Natural killer cell (primary cell): Measurements from ENCODE around the gene AGR2. TPM values are rescaled to one million over a fixed set of nuclear protein-coding genes. Genes with fewer than 3 reads are reported as not detected.

Experiments used
- ATAC-seq, 3 donors: fragments of 150-1000 bp in 2 of 3; fragments of 200-7000 bp in 1 of 3; cut with Tn5 transposase; 1 replicate in 1 of 3; 2 replicates in 2 of 3; pipeline ENCODE4 v1.10.0; 2021; ENCODE audit warnings: mild to moderate bottlenecking in 2 of 3, moderate library complexity in 2 of 3
- DNase-seq, 2 donors: peaks; one replicate each; pipeline versions ENCODE4 v3.0.0 to v3.0.0-alpha.2; 2013 to 2021; ENCODE audit warnings: mixed read lengths in 1 of 2
- H3K27ac ChIP-seq: one replicate; pipeline ENCODE4 v1.5.1; 2013; ENCODE audit warnings: mild to moderate bottlenecking, low read length
- H3K27me3 ChIP-seq: one replicate; pipeline ENCODE4 v1.6.1; 2013; ENCODE audit warnings: low read length; ENCODE audit not compliant: control insufficient read depth, insufficient read depth
- H3K36me3 ChIP-seq: one replicate; pipeline ENCODE4 v1.6.1; 2013; ENCODE audit warnings: low read length; ENCODE audit not compliant: control insufficient read depth, insufficient read depth
- H3K4me1 ChIP-seq: one replicate; pipeline ENCODE4 v1.6.1; 2013; ENCODE audit warnings: low read length; ENCODE audit not compliant: control insufficient read depth, insufficient read depth
- H3K4me3 ChIP-seq: one replicate; pipeline ENCODE4 v1.5.1; 2013; ENCODE audit warnings: low read length
- H3K9me3 ChIP-seq: one replicate; pipeline ENCODE4 v1.6.1; 2013; ENCODE audit warnings: low read length; ENCODE audit not compliant: control insufficient read depth, insufficient read depth
- H3K27ac Mint-ChIP-seq, 2 donors: one replicate each; pipeline ENCODE4 v1.8.0; 2022; ENCODE audit warnings: mild to moderate bottlenecking in 2 of 2, mixed read lengths in 2 of 2, moderate library complexity in 1 of 2
- H3K27me3 Mint-ChIP-seq, 2 donors: one replicate each; pipeline ENCODE4 v1.8.0; 2022; ENCODE audit warnings: low read depth in 2 of 2, mixed read lengths in 2 of 2
- H3K36me3 Mint-ChIP-seq: one replicate; pipeline ENCODE4 v1.8.0; 2022; ENCODE audit warnings: mixed read lengths
- H3K4me1 Mint-ChIP-seq, 2 donors: one replicate each; pipeline ENCODE4 v1.8.0; 2022; ENCODE audit warnings: mixed read lengths in 2 of 2
- H3K4me3 Mint-ChIP-seq: one replicate; pipeline ENCODE4 v1.8.0; 2022; ENCODE audit warnings: mild to moderate bottlenecking, moderate library complexity, mixed read lengths
- H3K9me3 Mint-ChIP-seq, 2 donors: one replicate each; pipeline ENCODE4 v1.8.0; 2022; ENCODE audit warnings: mixed read lengths in 2 of 2
- WGBS: methylation state at CpG from one replicate; pipeline ENCODE4 v1.1.7; 2013; ENCODE audit warnings: missing lambda C conversion rate; ENCODE audit not compliant: insufficient coverage; 5-methylcytosine and 5-hydroxymethylcytosine counted together
- intact Hi-C: fragments of 100-400 bp; cut with micrococcal nuclease; formaldehyde crosslinking; loops from one replicate; pipeline ENCODE4 v1.14.2; 2022
- total RNA-seq, 4 donors: library from RNA; stranded (reverse); fragments of 120-200 nt in 1 of 4; gene quantifications; one replicate each; pipeline versions ENCODE4 v1.2.3 to v1.2.4, GENCODE V29; 2013 to 2022
- TF ChIP-seq, protein P1 (sequence below): fragments of 200-600 bp; IDR thresholded peaks from one replicate; pipeline ENCODE4 v1.8.0; 2022; ENCODE audit warnings: antibody characterized with exemption

The AGR2 gene
- total RNA-seq, 3 donors from 2014 or later (not counting 1 experiment from before 2014, with no cell fraction given) = not detected

DNA sequence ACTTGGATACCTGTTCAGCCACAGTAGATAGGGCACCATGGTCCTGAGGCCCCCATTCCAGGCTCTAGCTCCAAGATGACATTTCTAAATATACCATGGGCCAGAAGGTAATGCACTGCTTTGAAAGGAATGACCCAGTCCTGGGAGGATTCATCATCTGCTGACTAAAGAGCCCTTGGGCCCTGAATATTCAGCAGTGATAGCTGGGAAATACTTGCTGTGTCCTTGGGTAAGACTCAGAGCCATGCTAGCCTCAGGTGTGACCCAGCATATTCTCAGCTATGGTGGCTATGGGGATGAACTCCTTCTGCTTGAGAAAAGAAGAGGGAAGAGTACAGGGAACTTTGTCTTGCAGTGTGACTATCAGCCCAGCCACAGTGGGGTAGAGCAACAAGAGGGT lies 21.3 kb upstream of the AGR2 start:
- H3K4me3 Mint-ChIP-seq = no peak overlapping the region
- peaks cover 6 to 9% of the 10 kb centered on the region in 2 donors for H3K27me3 Mint-ChIP-seq
- H3K4me1 Mint-ChIP-seq = no peaks in the 10 kb centered on the region
- Histone ChIP-seq H3K9me3 (no peaks in the 10 kb centered on the region), H3K27ac (no peak overlapping the region), H3K36me3 (no peaks in the 10 kb centered on the region), H3K4me1 (no peaks in the 10 kb centered on the region), H3K4me3 (no peak overlapping the region), H3K27me3 (no peaks in the 10 kb centered on the region)
- H3K9me3 Mint-ChIP-seq = peaks cover 9 to 10% of the 10 kb centered on the region in 2 donors
- H3K36me3 Mint-ChIP-seq = peaks cover 12% of the 10 kb centered on the region
- intact Hi-C loops = no loop called here
- H3K27ac Mint-ChIP-seq = no peak overlapping the region
- TF ChIP-seq, protein P1, sequence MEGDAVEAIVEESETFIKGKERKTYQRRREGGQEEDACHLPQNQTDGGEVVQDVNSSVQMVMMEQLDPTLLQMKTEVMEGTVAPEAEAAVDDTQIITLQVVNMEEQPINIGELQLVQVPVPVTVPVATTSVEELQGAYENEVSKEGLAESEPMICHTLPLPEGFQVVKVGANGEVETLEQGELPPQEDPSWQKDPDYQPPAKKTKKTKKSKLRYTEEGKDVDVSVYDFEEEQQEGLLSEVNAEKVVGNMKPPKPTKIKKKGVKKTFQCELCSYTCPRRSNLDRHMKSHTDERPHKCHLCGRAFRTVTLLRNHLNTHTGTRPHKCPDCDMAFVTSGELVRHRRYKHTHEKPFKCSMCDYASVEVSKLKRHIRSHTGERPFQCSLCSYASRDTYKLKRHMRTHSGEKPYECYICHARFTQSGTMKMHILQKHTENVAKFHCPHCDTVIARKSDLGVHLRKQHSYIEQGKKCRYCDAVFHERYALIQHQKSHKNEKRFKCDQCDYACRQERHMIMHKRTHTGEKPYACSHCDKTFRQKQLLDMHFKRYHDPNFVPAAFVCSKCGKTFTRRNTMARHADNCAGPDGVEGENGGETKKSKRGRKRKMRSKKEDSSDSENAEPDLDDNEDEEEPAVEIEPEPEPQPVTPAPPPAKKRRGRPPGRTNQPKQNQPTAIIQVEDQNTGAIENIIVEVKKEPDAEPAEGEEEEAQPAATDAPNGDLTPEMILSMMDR = no peak
- DNase-seq (no peak), ATAC-seq (no peak)

DNA sequence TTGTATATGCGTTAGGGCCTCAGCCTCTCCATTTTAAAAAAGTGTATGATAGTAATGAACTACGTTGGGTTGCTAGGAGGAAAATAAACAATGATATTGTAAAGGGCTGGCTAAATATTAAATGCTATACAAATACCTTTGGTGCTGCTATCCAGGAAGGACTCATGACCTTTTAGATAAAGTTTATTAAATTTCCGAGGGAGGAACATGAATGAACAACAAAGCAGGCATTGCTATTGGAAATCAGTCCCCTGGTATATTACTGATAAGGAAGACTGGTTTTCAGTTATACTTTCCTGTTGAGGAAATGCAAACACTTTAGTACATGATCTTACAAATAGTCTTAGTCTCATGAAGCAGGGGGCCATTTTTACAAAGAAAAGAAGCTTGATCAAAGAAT lies 17.2 kb upstream of the AGR2 start:
- H3K9me3 ChIP-seq = no peaks in the 10 kb centered on the region
- no peaks in the 10 kb centered on the region for H3K9me3 Mint-ChIP-seq
- TF ChIP-seq, protein P1 = no peak
- ATAC-seq (no peak), DNase-seq (no peak)
- no peak overlapping the region for H3K4me3 ChIP-seq
- H3K27me3 Mint-ChIP-seq = peaks cover 0 to 2% of the 10 kb centered on the region in 2 donors
- H3K4me3 Mint-ChIP-seq = no peak overlapping the region
- intact Hi-C loops = no loop called here
- no peak overlapping the region for H3K27ac Mint-ChIP-seq
- H3K36me3 Mint-ChIP-seq = peaks cover under 1% of the 10 kb centered on the region
- no peak overlapping the region for H3K27ac ChIP-seq
- H3K27me3 ChIP-seq = no peaks in the 10 kb centered on the region
- WGBS = 63% methylated on average over 3 of the region's 3 CpGs
- H3K4me1 ChIP-seq = no peaks in the 10 kb centered on the region
- H3K4me1 Mint-ChIP-seq = no peaks in the 10 kb centered on the region
- no peaks in the 10 kb centered on the region for H3K36me3 ChIP-seq

DNA sequence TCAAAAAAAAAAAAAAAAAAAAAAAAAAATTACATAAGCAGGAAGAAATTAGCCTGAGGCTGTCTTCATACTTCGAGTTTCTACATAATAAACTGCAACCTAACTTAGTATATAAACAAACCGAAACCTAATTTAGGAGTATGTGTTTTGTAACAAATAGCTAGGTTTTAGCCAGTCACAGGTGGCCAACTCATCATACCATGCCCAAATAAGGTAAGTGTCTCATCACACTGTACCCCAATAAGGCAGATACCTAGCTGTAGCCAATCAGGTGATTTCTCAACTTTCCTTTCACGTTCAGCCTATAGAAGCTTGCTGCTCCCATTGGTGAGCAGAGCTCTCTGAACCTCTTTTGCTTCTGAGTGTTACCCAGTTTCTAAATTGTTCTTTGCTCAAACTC lies 13.9 kb upstream of the AGR2 start:
- H3K36me3 ChIP-seq = no peaks in the 10 kb centered on the region
- TF ChIP-seq, protein P1 = no peak
- H3K4me1 Mint-ChIP-seq = no peaks in the 10 kb centered on the region
- WGBS = 77% methylated on average over 1 of the region's 3 CpGs
- H3K9me3 Mint-ChIP-seq = no peaks in the 10 kb centered on the region
- H3K4me3 Mint-ChIP-seq = no peak overlapping the region
- H3K27ac ChIP-seq = no peak overlapping the region
- no peak overlapping the region for H3K4me3 ChIP-seq
- DNase-seq = no peak
- no peaks in the 10 kb centered on the region for H3K27me3 ChIP-seq
- peaks cover 4% of the 10 kb centered on the region for H3K4me1 ChIP-seq
- no peak overlapping the region for H3K27ac Mint-ChIP-seq
- no peaks in the 10 kb centered on the region for H3K9me3 ChIP-seq
- H3K27me3 Mint-ChIP-seq = peaks cover 0 to 2% of the 10 kb centered on the region in 2 donors
- intact Hi-C loops = no loop called here
- ATAC-seq = no peak
- H3K36me3 Mint-ChIP-seq = no peaks in the 10 kb centered on the region

DNA sequence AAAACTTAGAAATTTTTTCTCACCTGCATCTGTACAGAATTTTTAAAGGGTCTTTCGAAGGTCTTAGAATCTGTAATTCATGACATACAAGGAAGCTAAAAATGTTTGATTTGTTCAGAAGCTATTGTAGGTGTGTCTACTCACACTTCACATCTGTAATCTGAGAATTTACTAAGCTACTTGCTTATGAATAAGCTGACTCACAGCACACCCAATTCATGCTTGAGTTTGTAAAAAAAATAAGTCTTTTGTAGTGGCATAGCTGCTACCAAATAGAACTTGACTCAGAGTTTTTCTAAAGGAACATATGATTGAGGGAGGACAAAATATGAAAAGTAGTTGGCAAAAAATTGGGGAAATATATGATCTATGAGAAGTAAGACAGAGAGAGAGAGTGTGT lies 12.7 kb upstream of the AGR2 start:
- peaks cover 0 to 2% of the 10 kb centered on the region in 2 donors for H3K27me3 Mint-ChIP-seq
- Histone ChIP-seq H3K27me3 (no peaks in the 10 kb centered on the region), H3K4me3 (no peak overlapping the region), H3K36me3 (no peaks in the 10 kb centered on the region), H3K9me3 (no peaks in the 10 kb centered on the region), H3K27ac (no peak overlapping the region), H3K4me1 (peaks cover 4% of the 10 kb centered on the region)
- no peaks in the 10 kb centered on the region for H3K9me3 Mint-ChIP-seq
- intact Hi-C loops = no loop called here
- H3K36me3 Mint-ChIP-seq = no peaks in the 10 kb centered on the region
- WGBS = no CpG with 5 or more reads among the region's 1 CpG
- DNase-seq (no peak), ATAC-seq (no peak)
- H3K4me1 Mint-ChIP-seq = no peaks in the 10 kb centered on the region
- no peak overlapping the region for H3K27ac Mint-ChIP-seq
- TF ChIP-seq, protein P1 = no peak
- no peak overlapping the region for H3K4me3 Mint-ChIP-seq
